Measurements from ENCODE around the gene PPP2R1A. TPM values are rescaled to one million over a fixed set of nuclear protein-coding genes. Genes with fewer than 3 reads are reported as not detected.
A peak's percentile ranks its signal among the peaks of the same experiment; 100 is the strongest.

PPP2R1A gene
- polyA plus RNA-seq, 2 of the 4 experiments (the other 2 are of a cell fraction) = 144 to 145 TPM

DNA sequence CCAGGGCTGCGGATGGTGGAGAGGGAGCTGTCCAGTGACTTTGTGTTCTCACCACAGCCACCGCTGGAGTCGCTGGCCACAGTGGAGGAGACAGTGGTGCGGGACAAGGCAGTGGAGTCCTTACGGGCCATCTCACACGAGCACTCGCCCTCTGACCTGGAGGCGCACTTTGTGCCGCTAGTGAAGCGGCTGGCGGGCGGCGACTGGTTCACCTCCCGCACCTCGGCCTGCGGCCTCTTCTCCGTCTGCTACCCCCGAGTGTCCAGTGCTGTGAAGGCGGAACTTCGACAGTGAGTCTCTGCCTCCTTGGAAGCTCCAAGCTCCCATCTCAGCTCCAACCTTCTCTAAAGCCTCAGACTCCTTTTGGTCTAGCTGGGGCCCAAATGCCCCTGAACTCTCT lies 21.4 kb downstream of the PPP2R1A start:
- TF ChIP-seq, protein P1, sequence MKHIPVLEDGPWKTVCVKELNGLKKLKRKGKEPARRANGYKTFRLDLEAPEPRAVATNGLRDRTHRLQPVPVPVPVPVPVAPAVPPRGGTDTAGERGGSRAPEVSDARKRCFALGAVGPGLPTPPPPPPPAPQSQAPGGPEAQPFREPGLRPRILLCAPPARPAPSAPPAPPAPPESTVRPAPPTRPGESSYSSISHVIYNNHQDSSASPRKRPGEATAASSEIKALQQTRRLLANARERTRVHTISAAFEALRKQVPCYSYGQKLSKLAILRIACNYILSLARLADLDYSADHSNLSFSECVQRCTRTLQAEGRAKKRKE (CRISPR knock-in tag; IDR thresholded peaks at IDR 0.05; ENCODE audit: low read depth) = no peak
- TF ChIP-seq, protein P2, sequence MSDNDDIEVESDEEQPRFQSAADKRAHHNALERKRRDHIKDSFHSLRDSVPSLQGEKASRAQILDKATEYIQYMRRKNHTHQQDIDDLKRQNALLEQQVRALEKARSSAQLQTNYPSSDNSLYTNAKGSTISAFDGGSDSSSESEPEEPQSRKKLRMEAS (IDR thresholded peaks at IDR 0.05) = no peak
- TF ChIP-seq HOXA7 (CRISPR knock-in tag; IDR thresholded peaks at IDR 0.05) = no peak
- no peak for TF ChIP-seq SMC3 (IDR thresholded peaks at IDR 0.05)
- no peak for TF ChIP-seq MAZ (IDR thresholded peaks at IDR 0.05; ENCODE audit: borderline replicate concordance, low read depth, low read length)
- TF ChIP-seq, protein P3, sequence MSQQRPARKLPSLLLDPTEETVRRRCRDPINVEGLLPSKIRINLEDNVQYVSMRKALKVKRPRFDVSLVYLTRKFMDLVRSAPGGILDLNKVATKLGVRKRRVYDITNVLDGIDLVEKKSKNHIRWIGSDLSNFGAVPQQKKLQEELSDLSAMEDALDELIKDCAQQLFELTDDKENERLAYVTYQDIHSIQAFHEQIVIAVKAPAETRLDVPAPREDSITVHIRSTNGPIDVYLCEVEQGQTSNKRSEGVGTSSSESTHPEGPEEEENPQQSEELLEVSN (IDR thresholded peaks at IDR 0.05; ENCODE audit: borderline replicate concordance, low read depth) = no peak
- no peak for TF ChIP-seq RAD21 (conservative IDR thresholded peaks at IDR 0.05 in 1 of 2, IDR thresholded peaks at IDR 0.05 in 1 of 2)
- no peak for TF ChIP-seq ZFP36 (IDR thresholded peaks at IDR 0.05; ENCODE audit: borderline replicate concordance, partially characterized antibody)
- TF ChIP-seq FOXS1 (CRISPR knock-in tag; IDR thresholded peaks at IDR 0.05) = no peak
- TF ChIP-seq, protein P4, sequence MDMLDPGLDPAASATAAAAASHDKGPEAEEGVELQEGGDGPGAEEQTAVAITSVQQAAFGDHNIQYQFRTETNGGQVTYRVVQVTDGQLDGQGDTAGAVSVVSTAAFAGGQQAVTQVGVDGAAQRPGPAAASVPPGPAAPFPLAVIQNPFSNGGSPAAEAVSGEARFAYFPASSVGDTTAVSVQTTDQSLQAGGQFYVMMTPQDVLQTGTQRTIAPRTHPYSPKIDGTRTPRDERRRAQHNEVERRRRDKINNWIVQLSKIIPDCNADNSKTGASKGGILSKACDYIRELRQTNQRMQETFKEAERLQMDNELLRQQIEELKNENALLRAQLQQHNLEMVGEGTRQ (IDR thresholded peaks at IDR 0.05) = no peak
- no peak for TF ChIP-seq GATA3 (IDR thresholded peaks at IDR 0.05; ENCODE audit: borderline replicate concordance)
- no peak for TF ChIP-seq HOXB5 (CRISPR knock-in tag; IDR thresholded peaks at IDR 0.05)
- no peak for TF ChIP-seq JUN (IDR thresholded peaks at IDR 0.05)
- TF ChIP-seq, protein P5, sequence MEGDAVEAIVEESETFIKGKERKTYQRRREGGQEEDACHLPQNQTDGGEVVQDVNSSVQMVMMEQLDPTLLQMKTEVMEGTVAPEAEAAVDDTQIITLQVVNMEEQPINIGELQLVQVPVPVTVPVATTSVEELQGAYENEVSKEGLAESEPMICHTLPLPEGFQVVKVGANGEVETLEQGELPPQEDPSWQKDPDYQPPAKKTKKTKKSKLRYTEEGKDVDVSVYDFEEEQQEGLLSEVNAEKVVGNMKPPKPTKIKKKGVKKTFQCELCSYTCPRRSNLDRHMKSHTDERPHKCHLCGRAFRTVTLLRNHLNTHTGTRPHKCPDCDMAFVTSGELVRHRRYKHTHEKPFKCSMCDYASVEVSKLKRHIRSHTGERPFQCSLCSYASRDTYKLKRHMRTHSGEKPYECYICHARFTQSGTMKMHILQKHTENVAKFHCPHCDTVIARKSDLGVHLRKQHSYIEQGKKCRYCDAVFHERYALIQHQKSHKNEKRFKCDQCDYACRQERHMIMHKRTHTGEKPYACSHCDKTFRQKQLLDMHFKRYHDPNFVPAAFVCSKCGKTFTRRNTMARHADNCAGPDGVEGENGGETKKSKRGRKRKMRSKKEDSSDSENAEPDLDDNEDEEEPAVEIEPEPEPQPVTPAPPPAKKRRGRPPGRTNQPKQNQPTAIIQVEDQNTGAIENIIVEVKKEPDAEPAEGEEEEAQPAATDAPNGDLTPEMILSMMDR (IDR thresholded peaks at IDR 0.05) = no peak
- TF ChIP-seq, protein P6, sequence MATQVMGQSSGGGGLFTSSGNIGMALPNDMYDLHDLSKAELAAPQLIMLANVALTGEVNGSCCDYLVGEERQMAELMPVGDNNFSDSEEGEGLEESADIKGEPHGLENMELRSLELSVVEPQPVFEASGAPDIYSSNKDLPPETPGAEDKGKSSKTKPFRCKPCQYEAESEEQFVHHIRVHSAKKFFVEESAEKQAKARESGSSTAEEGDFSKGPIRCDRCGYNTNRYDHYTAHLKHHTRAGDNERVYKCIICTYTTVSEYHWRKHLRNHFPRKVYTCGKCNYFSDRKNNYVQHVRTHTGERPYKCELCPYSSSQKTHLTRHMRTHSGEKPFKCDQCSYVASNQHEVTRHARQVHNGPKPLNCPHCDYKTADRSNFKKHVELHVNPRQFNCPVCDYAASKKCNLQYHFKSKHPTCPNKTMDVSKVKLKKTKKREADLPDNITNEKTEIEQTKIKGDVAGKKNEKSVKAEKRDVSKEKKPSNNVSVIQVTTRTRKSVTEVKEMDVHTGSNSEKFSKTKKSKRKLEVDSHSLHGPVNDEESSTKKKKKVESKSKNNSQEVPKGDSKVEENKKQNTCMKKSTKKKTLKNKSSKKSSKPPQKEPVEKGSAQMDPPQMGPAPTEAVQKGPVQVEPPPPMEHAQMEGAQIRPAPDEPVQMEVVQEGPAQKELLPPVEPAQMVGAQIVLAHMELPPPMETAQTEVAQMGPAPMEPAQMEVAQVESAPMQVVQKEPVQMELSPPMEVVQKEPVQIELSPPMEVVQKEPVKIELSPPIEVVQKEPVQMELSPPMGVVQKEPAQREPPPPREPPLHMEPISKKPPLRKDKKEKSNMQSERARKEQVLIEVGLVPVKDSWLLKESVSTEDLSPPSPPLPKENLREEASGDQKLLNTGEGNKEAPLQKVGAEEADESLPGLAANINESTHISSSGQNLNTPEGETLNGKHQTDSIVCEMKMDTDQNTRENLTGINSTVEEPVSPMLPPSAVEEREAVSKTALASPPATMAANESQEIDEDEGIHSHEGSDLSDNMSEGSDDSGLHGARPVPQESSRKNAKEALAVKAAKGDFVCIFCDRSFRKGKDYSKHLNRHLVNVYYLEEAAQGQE (IDR thresholded peaks at IDR 0.05) = no peak
- no peak for TF ChIP-seq HDAC2 (IDR thresholded peaks at IDR 0.05)
- Histone ChIP-seq H3K27ac (no peak overlapping the region), H3K4me2 (no peak overlapping the region), H3K9me3 (peaks cover 66% of the 10 kb centered on the region), H3K4me3 (no peak overlapping the region), H3K4me1 (no peaks in the 10 kb centered on the region)
- ChIA-PET POLR2A (no interaction called here), CTCF (no interaction called here)
- no peak for DNase-seq (ENCODE audit: low read depth in 1 of 2, low spot score in 1 of 2)
- FAIRE-seq = no peak
- ATAC-seq = no peak
- WGBS (ENCODE audit: missing lambda C conversion rate) = 95% methylated on average over 20 of the region's 20 CpGs

DNA sequence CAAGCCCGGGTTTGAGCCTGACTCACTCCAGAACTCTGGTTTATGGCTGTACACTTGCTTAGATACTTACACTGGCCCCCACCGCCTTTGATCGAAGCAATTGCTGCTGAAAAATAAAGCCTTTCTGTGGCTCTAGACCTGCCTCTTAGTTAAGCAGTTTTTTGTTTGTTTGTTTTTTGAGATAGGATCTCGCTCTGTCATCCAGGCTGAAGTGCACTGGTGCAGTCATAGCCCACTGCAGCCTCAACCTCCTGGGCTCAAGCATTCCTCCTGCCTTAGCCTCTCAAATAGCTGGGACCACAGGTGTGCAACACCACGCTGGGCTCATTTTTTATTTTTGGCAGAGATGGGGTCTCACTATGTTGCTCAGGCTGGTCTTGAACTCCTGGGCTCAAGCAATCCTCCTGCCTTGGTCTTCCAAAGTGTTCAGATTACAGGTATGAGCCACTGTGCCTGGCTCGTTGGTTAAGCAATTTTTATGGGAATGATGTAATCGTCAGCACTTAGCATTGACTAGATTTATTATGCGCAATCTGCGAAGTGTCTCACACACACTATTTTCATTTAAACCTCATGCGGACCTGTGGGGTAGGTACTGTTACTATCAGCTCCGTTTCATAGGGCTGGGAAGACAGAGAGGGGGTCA lies 22.2 kb downstream of the PPP2R1A start:
- Histone ChIP-seq H3K27ac (no peak overlapping the region), H3K9me3 (peaks cover 68% of the 10 kb centered on the region), H3K4me1 (no peaks in the 10 kb centered on the region), H3K4me2 (no peak overlapping the region), H3K4me3 (no peak overlapping the region)
- no peak for ATAC-seq
- no peak for DNase-seq (ENCODE audit: low read depth in 1 of 2, low spot score in 1 of 2)
- TF ChIP-seq GATA3 (IDR thresholded peaks at IDR 0.05; ENCODE audit: borderline replicate concordance) = no peak
- peak in 1 of 2 experiments; percentile 13; a peak in 1 of 4 replicates for TF ChIP-seq CEBPB (IDR thresholded peaks at IDR 0.05)
- no peak for FAIRE-seq
- ChIA-PET CTCF (no interaction called here), POLR2A (no interaction called here)
- 86% methylated on average over 11 of the region's 11 CpGs for WGBS (ENCODE audit: missing lambda C conversion rate)

Measured in A549 (cell line).